MG63 (cell line): Measurements from ENCODE around the gene MGAT4D. TPM values are rescaled to one million over a fixed set of nuclear protein-coding genes. Genes with fewer than 3 reads are reported as not detected.
"Not testable (repeated sequence)": the region's sequence is repeated elsewhere in the genome, so short reads cannot be mapped to it uniquely, and the experiment has no call there.

Experiments
- DNase-seq: peaks from one replicate; pipeline ENCODE4 v3.0.0-alpha.2; 2020
- H3K27me3 ChIP-seq: fragments of 250-450 bp; sonication (Bioruptor Pico); 2 replicates; pipeline ENCODE4 v1.5.1; 2020; ENCODE audit warnings: mild to moderate bottlenecking, moderate library complexity
- H3K36me3 ChIP-seq: fragments of 250-450 bp; sonication (Bioruptor Pico); 2 replicates; pipeline ENCODE4 v1.5.1; 2020; ENCODE audit warnings: mild to moderate bottlenecking, moderate library complexity
- H3K4me3 ChIP-seq: fragments of 250-450 bp; sonication (Bioruptor Pico); 2 replicates; pipeline ENCODE4 v1.5.1; 2020; ENCODE audit warnings: mild to moderate bottlenecking, moderate library complexity
- H3K9me3 ChIP-seq: fragments of 250-450 bp; sonication (Bioruptor Pico); 2 replicates; pipeline ENCODE4 v1.5.1; 2020; ENCODE audit warnings: mild to moderate bottlenecking, moderate library complexity
- total RNA-seq: library from RNA; depleted of rRNA; stranded (reverse); fragments of >200 nt; shearing (Covaris generic); gene quantifications from 2 replicates; pipeline ENCODE4 v1.2.3, GENCODE V29; 2014; ENCODE audit warnings: low replicate concordance; rRNA removed

Gene MGAT4D
- total RNA-seq, result not detected in 2 replicates

DNA sequence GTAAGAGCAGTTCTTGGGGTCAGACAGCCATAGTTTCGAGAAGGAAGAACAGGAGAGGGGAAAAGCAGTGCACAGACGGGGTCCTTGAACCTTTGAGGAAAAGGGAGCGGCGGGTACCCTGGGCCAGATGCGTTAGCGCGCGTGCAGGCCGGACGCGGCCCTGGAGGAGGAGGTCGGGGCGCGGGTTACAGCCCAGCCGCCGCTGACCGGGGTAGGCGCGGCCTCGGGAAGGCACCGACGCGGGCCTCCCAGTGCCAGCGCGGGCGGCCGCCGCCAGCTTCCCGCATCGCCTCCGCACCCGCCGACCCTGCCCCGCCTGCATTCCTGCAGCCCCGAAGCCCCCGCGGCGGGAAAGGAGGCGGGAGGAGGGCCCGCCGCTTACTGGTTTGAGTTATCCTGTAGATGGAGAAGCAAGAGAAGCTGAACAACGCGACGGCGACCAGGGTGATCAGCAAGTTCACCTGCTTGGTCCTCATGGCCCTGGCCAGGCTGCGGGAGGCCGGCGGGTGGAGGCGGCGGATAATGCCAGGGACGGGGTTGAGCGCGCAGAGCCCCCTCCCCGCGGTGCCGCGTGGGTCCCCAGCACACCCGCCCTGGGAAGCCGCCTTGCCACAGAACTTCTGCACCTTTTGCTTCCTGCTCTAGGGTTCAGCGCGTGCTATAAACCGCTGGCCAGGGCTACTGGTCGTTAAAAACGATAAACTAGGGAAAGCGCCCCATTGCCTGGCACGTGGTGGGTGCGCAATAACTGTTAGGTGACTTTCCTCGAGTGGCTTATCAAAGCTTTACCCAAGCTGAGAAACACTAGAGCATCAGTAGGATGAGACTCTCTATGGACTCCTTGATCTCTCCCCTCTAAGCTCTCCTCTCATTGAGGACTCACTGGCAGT, at the start of gene MGAT4D:
MGAT4D (minus strand) TSS at position 547 of the 890 bp plus-strand sequence; CDS start at position 476, 71 bp downstream.
- H3K36me3 ChIP-seq, result no peaks in the 10 kb centered on the region
- peak; percentile 0 for DNase-seq
- H3K9me3 ChIP-seq, result no peaks in the 10 kb centered on the region
- no peaks in the 10 kb centered on the region; the same call in 1 of the 2 replicates for H3K27me3 ChIP-seq
- H3K4me3 ChIP-seq, result no peak within 1 kb of the TSS

DNA sequence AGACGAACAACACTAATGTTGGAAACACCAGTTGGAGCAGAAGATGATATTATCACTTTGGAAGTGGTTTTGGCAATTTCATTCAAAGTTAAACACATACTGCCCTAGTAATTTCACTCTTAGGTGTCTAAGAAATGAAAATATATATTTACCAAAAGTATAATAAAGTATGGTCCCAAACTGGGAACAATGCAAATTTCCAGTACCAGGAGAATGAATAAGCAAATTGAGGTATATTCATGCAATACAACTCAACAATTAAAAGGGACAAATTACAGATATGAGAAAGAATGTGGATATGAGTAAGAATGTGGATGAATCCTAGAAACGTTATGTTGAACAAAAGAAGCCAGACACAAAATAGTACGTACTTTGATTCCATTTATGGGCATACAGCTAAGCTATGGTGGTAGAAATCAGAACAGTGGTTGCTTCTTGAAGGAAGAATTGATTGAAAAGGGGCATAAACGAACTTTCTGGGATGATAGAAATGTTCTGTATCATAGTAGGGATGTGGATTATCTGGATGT, 35.9 kb upstream of the MGAT4D start:
- Histone ChIP-seq H3K27me3 (no peaks in the 10 kb centered on the region), H3K9me3 (no peaks in the 10 kb centered on the region), H3K4me3 (no peak overlapping the region), H3K36me3 (no peaks in the 10 kb centered on the region; the same call in 1 of the 2 replicates)
- no peak for DNase-seq

DNA sequence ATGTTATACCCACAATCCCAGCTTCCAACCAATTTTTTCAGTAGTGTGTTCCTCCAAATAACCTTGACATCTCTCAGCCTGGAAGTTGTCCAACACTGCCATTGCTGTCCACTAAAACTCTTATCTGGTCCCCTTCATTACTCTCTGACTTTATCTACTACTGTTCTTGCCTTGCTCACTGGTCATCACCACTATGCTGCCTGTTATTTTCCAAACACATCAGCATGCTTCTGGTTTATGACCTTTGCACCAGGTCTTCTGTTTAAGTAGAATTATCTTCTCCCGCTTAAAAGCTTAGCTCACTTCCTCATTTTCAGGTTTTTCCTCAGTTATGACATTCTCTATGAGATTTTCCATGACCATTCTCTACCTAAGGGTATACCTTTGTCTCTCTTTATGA, 31.3 kb upstream of the MGAT4D start:
- H3K9me3 ChIP-seq, result no peaks in the 10 kb centered on the region
- no peaks in the 10 kb centered on the region for H3K27me3 ChIP-seq
- H3K4me3 ChIP-seq, result no peak overlapping the region
- no peak for DNase-seq
- no peaks in the 10 kb centered on the region for H3K36me3 ChIP-seq

DNA sequence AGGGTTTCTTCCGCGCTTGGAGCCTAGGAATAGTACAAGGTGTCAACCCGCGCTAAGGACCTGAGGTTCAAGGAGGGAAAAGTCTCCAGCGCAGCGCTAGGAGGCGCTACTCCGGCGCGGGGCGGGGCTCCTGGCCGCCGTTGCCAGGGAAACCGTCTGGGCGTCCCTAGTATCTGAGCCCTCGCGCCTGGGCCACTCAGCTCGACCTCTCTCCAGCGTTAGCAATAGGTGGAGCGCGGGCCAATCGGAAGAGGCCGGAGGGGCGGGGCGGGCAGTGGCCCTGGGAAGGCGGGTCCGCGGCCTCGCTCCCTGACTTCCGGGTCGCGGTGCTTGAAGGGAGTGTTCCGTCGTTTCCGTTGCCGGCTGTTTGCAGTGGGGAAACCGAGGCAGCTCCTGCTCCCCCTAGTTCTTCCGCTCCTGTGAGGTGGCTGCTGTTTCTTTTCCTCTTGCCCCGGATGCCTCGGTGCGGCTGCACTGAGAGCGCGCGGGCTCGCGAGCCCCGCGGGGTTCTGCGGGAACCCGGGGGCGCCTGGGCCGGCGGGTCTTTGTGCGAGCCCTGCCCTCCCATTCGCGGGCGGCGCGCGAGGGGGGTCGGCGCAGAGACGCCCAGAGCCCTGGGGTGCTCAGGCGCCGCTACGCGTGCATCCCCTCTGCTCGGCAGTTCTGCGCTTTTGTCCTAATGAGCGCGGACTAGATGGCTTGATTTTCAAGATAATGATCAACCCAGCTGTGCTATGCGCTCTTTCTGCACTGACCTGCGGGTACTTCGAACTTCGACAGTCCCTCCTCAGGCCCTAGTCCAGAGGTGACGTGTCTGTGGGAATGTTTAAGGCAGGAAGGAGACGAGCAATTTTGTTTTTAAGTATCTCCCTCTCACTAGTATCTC, 26.0 kb upstream of the MGAT4D start, which contains the start of gene ELMOD2:
ELMOD2 (plus strand) TSS at position 312 of the 886 bp plus-strand sequence. CDS start 1,261 bp downstream, outside the sequence.
- H3K36me3 ChIP-seq, result no peaks in the 10 kb centered on the region
- no peaks in the 10 kb centered on the region for H3K27me3 ChIP-seq
- peak within 1 kb of the TSS; percentile 58 for H3K4me3 ChIP-seq
- no peaks in the 10 kb centered on the region for H3K9me3 ChIP-seq
- DNase-seq, result peak; percentile 97

DNA sequence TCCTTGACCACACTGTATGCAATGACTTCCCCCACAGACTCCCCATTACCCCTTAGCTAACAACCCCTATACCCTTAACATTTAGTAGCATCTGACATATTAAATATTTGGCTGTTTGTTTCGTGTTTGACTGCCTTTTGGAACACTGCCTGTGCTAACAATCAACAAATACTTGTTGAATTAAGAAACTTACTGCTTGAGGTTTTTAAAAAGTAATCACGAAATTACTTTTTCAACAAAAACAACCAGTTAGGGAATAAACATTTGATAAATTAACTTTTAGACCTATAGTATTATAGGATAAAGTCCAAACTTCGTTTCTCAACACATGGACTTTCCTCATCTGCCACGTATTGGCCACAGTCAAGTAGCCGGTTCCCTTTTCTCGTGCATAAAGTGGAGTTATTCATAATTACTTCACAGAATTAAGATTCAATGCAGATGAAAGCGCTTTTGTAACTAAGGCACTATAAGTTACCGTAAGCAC, 25.3 kb upstream of the MGAT4D start:
- Histone ChIP-seq H3K9me3 (no peaks in the 10 kb centered on the region), H3K27me3 (no peaks in the 10 kb centered on the region), H3K36me3 (no peaks in the 10 kb centered on the region), H3K4me3 (peak overlapping the region; percentile 58)
- no peak for DNase-seq

DNA sequence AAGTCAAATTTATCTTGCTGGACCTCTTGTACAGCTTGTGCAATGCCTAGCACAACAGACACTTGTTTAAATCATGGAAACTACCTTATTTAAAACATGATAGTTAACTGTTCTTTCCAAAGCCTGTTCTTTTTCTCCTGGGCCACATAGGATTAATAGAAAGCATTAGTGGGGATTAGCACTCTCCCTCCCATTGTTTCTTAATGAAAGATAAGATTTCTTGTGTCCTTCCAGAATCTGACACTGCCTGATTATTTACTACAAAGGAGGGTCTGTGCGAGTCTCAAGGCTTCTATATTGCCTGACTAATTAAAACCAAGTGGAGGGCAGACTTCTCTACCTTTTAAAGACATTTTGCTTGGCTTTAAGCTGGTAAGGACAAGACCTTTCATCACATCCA, 17.3 kb upstream of the MGAT4D start:
- no peak for DNase-seq
- Histone ChIP-seq H3K4me3 (no peak overlapping the region), H3K27me3 (no peaks in the 10 kb centered on the region), H3K36me3 (no peaks in the 10 kb centered on the region), H3K9me3 (no peaks in the 10 kb centered on the region)

DNA sequence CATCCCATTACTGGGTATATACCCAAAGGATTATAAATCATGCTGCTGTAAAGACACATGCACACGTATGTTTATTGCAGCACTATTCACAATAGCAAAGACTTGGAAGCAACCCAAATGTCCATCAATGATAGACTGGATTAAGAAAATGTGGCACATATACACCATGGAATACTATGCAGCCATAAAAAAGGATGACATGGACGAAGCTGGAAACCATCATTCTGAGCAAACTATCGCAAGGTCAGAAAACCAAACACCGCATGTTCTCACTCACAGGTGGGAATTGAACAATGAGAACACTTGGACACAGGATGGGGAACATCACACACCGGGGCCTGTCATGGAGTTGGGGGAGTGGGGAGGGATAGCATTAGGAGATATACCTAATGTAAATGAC, 15.7 kb upstream of the MGAT4D start:
- not testable (repeated sequence) for H3K27me3 ChIP-seq, DNase-seq, H3K36me3 ChIP-seq, H3K4me3 ChIP-seq, H3K9me3 ChIP-seq

DNA sequence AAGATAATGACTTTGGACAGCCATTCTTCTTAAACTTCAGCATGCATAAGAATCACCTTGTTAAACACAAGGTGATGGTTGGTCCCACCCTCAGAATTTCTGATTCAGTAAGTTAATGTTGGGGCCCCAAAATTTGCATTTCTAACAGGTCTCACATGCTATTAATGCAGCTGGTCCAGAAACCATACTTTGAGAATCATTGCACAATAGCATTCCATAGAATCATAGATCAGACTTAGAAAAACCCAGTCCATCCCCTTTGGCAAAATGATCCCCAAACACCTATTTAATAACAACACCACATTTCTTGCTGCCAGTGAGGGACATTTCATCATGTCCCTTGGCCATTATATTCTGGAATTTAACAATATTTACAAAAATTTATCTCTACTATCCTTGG, 6.2 kb upstream of the MGAT4D start:
- no peaks in the 10 kb centered on the region for H3K36me3 ChIP-seq
- no peaks in the 10 kb centered on the region for H3K9me3 ChIP-seq
- no peak for DNase-seq
- H3K4me3 ChIP-seq, result no peak overlapping the region
- no peaks in the 10 kb centered on the region; the same call in 1 of the 2 replicates for H3K27me3 ChIP-seq

DNA sequence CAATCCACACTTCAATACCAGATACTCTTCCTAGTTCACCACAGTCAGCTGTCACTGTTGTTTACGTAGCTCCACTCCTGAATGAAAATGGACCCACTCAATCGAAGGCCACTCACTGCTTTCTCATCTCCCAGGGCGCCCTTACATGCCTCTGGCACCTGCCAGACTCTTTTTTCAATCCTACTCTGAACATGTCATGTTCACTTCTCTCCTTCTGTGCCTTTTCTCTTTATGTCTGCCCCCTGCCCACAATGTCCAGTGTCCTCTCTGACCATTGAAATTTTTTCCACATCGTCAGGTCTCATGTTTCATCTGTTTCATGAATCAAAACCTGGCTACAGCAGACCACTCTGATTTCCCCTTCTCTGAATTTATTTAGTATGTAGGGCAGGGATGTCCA, 1.3 kb upstream of the MGAT4D start:
- no peaks in the 10 kb centered on the region; the same call in 1 of the 2 replicates for H3K27me3 ChIP-seq
- H3K4me3 ChIP-seq, result no peak overlapping the region
- H3K9me3 ChIP-seq, result no peaks in the 10 kb centered on the region
- no peaks in the 10 kb centered on the region for H3K36me3 ChIP-seq
- DNase-seq, result no peak

DNA sequence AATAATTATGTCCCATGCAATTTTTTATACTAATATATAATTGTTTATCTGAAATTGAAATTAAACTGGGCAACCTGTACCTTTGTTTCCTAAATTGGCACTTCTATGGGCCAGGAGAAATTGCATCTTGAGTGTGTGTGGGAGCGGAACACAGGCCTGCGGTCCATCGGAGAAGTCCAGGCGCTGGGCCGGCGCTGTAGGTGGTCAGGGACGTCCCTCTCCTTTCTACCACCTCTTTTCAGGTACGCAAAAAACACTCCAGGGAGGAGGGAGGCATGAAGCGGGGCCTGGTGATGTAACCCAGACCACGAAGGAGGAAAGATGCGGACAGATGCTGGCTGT, 717 bp downstream of the MGAT4D start:
- H3K4me3 ChIP-seq, result no peak overlapping the region
- no peaks in the 10 kb centered on the region for H3K9me3 ChIP-seq
- no peaks in the 10 kb centered on the region; the same call in 1 of the 2 replicates for H3K27me3 ChIP-seq
- no peak for DNase-seq
- H3K36me3 ChIP-seq, result no peaks in the 10 kb centered on the region

DNA sequence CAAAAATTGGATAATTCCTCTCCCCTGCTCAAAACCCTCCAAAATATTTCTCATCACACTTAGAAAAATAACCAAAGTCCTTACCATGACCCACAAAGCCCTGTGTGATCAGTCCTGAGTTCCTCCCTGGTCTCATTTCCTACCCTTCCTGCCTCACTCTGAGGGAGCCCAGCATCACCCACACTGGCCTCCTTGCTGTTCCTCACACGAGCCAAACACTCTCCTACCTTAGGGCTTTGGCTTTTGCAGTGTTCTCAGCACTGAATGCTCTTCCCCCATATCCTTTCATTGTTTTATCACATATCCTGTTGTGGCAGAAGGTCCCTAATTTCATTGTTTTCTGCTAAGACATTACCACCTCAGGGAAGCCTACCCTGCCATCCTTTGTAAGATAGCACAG, 12.2 kb downstream of the MGAT4D start:
- DNase-seq, result no peak
- no peaks in the 10 kb centered on the region for H3K36me3 ChIP-seq

DNA sequence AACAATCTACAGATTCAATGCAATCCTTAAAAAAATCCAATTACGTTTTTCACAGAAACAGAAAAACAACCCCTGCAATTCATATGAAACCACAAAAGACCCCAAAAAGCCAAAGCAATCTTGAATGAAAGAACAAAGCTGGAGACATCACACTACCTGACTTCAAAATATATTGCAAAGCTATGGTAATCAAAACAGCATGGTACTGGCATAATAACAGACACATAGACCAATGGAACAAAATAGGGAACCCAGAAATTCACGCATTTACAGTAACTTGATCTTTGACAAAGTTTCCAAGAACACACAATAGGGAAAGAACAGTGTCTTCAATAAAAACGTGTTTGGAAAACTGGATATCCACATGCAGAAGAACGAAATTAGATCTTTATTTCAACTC, 14.6 kb downstream of the MGAT4D start:
- H3K4me3 ChIP-seq, result no peak overlapping the region
- H3K36me3 ChIP-seq, result no peaks in the 10 kb centered on the region
- H3K27me3 ChIP-seq, result no peaks in the 10 kb centered on the region
- DNase-seq, result no peak
- H3K9me3 ChIP-seq, result no peaks in the 10 kb centered on the region

More for the DNA sequence above, 12.2 kb downstream of the MGAT4D start:
- no peaks in the 10 kb centered on the region for H3K27me3 ChIP-seq
- H3K4me3 ChIP-seq, result no peak overlapping the region
- H3K9me3 ChIP-seq, result no peaks in the 10 kb centered on the region

DNA sequence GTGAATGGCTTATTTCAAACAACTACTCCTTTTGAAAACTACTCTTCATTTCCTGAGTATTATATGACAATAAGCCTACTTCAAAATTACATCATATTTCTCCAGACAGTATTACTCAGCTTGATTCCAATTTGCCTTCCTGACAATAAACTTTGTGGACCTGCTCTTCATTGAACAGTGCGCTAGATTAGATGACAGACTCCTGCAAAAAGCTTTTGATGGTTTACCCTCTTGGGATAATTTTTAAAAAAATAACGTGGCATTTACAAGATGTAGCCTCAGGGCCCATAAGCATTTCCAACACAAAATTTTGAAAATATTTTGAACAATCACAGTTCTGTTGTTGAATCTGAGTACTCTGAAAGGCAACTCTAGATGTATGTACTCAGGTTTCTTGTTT, 25.9 kb downstream of the MGAT4D start:
- no peaks in the 10 kb centered on the region for H3K9me3 ChIP-seq
- peaks cover 3% of the 10 kb centered on the region; the same call in 1 of the 2 replicates for H3K27me3 ChIP-seq
- no peaks in the 10 kb centered on the region for H3K36me3 ChIP-seq
- no peak for DNase-seq
- no peak overlapping the region for H3K4me3 ChIP-seq

DNA sequence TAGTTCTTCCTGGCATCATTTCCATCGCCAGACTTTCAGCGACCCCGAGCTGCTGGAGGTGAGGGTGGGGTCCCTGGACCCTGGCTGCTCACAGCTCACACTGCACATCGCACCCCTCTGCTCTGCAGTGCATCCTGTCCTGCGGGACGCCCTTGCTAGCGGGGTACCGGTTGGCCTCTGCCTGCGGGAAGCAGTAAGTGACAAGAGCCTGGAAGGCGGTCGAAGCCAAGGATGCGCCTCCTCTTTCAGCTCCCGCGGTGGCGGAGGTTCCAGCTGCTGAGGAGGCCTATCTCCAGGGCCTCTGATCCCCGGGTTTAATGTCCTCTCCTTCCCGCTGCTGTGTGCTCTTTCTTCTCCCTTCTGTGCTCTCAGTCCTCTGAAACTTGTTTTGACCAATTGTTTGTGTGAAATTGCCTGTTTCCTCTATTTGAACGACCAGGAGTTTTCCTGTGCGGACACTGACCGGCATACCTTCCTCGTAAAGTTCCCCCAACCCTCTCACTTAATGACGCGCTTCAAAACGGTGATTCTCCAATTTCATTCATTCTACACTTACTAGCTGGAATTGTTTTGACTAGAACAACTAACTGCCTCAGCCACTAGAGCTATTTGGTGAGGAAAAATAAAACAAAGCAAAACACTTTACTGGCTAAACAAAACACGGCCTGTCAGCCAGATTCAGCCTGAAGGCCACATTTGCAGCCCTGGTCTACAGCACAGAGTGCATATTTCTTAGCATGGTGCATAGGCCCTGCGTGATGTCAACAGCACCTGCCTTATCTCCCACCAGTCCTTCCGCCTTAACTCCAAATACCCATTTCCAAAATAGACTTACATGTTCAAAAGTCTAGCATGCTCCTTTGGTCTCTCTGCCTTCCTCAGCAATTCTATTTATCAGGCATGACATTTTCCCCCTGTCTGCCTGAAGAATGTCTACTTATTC, 28.0 kb downstream of the MGAT4D start:
- Histone ChIP-seq H3K9me3 (no peaks in the 10 kb centered on the region), H3K27me3 (peaks cover 6% of the 10 kb centered on the region; the same call in 1 of the 2 replicates), H3K4me3 (no peak overlapping the region), H3K36me3 (no peaks in the 10 kb centered on the region)
- no peak for DNase-seq

DNA sequence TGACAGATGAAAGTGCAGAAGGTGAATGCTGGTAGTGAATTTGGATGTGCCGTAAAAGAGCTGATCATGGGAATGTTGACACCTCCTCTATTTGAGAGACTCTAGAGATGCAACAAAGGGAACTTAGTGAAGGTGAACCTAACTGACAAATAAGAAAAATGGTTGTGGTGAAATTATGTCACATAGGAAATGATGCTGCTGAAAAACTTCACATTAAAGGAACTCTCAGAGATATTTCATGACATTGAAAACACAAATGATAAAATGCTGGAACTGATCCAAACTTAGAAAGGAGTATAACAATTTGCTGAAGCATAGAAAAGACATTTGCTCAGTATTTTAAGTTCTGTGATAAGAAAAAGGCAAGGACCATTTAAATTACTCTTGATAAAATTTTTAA, 31.9 kb downstream of the MGAT4D start:
- Histone ChIP-seq H3K9me3 (no peaks in the 10 kb centered on the region), H3K36me3 (no peaks in the 10 kb centered on the region), H3K27me3 (peaks cover 6% of the 10 kb centered on the region; the same call in 1 of the 2 replicates), H3K4me3 (no peak overlapping the region)
- no peak for DNase-seq

DNA sequence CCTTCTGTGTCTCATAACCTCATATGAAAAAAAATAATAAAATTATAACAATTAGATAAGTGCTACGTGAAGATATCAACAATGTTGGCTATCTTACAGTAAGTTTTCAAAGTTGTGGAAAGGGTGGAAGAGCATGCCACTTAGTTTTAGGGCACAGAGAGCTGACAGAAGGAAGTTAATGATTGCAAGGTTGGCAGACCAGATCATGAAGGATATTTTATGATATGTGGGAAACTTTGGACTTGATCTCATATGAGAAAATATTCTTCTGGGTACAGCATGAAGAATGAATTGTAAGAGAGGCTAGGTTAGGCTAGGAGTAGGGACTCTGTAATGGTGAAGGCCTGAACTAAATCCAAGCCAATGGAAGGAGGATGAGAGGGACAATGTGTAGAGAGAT, 34.5 kb downstream of the MGAT4D start:
- H3K36me3 ChIP-seq, result no peaks in the 10 kb centered on the region
- peaks cover 6% of the 10 kb centered on the region; the same call in 1 of the 2 replicates for H3K27me3 ChIP-seq

More for the DNA sequence above, 34.5 kb downstream of the MGAT4D start:
- no peaks in the 10 kb centered on the region for H3K9me3 ChIP-seq
- H3K4me3 ChIP-seq, result no peak overlapping the region
- no peak for DNase-seq
